Ectodermal cell (in vitro differentiated cells): ENCODE results near the gene DUSP15.
"Not testable (repeated sequence)": the region's sequence is repeated elsewhere in the genome, so short reads cannot be mapped to it uniquely, and the experiment has no call there.

Experiments
- H3K27ac ChIP-seq: 2 replicates; pipeline ENCODE4 v1.7.0; 2013; ENCODE audit warnings: mild to moderate bottlenecking, low read depth, low read length; ENCODE audit not compliant: insufficient read depth, poor library complexity, severe bottlenecking
- H3K27me3 ChIP-seq: 2 replicates; pipeline ENCODE4 v1.7.0; 2013; ENCODE audit warnings: mild to moderate bottlenecking, low read length; ENCODE audit not compliant: insufficient read depth, control insufficient read depth, poor library complexity, severe bottlenecking
- H3K36me3 ChIP-seq: one replicate; pipeline ENCODE4 v1.7.0; 2013; ENCODE audit warnings: low read length; ENCODE audit not compliant: control insufficient read depth, insufficient read depth
- H3K4me1 ChIP-seq: one replicate; pipeline ENCODE4 v1.7.0; 2013; ENCODE audit warnings: low read length; ENCODE audit not compliant: control insufficient read depth, insufficient read depth
- H3K4me3 ChIP-seq: 2 replicates; pipeline ENCODE4 v1.7.0; 2013; ENCODE audit warnings: low read depth, low read length, control low read depth; ENCODE audit not compliant: insufficient read depth
- H3K9me3 ChIP-seq: 2 replicates; pipeline ENCODE4 v1.7.0; 2013; ENCODE audit warnings: mild to moderate bottlenecking, low read length, moderate library complexity; ENCODE audit not compliant: control insufficient read depth
- WGBS, 2 experiments: methylation state at CpG; one replicate each; pipeline ENCODE4 v1.1.7; 2013; ENCODE audit warnings: missing lambda C conversion rate in 2 of 2; 5-methylcytosine and 5-hydroxymethylcytosine counted together

The DUSP15 gene

DNA sequence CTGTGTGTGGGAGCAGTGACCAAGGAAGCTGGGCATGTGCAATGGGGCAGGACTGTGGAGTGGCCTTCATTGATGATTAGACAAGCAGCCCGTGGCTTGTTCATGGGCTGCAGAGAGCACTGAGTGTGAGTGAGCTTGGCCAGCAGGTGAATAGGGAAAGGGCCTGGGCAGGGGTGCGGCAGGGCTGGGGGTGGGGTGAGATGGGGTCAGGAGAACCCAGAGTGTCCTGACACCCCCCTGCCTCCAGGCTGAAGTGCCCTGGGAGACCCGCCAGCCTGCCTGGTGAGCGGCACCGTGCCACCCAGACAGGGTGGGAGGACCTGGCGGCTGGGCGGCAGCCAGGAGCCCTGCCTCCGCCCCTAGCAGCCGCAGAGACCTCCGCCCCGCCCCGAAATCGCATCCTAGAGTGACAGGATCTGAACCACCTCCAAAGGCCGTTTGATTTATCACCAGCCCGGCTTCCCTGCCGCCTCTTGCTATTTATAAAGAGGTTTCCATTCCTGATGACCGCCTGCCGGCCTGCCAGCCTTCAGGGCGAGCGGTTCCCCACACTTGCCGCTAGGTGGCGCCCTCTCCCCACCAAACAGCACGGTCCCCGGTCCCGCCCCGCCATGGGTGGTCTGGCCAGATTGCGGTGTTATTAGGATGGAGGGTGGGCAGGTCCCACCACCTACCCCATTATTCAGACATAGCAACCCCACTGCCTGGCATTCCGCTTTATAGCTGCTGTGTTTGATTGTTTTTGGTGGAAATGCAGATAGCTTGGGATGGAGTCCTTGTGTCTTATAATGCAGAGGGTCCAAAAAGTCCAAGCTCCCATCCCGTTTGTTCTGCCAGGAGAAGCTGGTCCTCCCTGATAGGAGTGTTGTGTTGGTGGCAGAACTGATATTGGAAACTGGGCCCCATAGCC is 47.7 kb downstream of the DUSP15 start:
- Histone ChIP-seq H3K27me3 (no peaks in the 10 kb centered on the region), H3K9me3 (no peaks in the 10 kb centered on the region), H3K36me3 (no peaks in the 10 kb centered on the region), H3K4me1 (peaks cover 12% of the 10 kb centered on the region), H3K27ac (no peak overlapping the region), H3K4me3 (no peak overlapping the region)
- WGBS, 2 experiments, result 20 to 22% methylated on average over 24 to 28 of the region's 29 CpGs

GRCh38 chr20:31821427-31821826 is 48.9 kb downstream of the DUSP15 start:
- H3K4me1 ChIP-seq, result peaks cover 12% of the 10 kb centered on the region
- H3K27me3 ChIP-seq, result no peaks in the 10 kb centered on the region
- no peak overlapping the region for H3K4me3 ChIP-seq
- no peak overlapping the region for H3K27ac ChIP-seq
- no peaks in the 10 kb centered on the region for H3K9me3 ChIP-seq
- 81 to 82% methylated on average over 5 of the region's 5 CpGs for WGBS, 2 experiments
- no peaks in the 10 kb centered on the region for H3K36me3 ChIP-seq

DNA sequence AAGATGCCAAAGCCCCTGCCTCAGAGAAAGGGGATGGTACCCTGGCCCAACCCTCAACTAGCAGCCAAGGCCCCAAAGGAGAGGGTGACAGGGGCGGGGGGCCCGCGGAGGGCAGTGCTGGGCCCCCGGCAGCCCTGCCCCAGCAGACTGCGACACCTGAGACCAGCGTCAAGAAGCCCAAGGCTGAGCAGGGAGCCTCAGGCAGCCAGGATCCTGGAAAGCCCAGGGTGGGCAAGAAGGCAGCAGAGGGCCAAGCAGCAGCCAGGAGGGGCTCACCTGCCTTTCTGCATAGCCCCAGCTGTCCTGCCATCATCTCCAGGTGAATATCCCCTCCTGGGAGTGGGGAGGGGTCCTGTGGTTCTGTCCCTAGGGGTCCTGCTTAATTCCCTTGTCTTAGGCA is 50.1 kb downstream of the DUSP15 start:
- no peaks in the 10 kb centered on the region for H3K36me3 ChIP-seq
- H3K4me3 ChIP-seq, result no peak overlapping the region
- WGBS, 2 experiments, result 82 to 83% methylated on average over 6 of the region's 6 CpGs
- H3K27me3 ChIP-seq, result no peaks in the 10 kb centered on the region
- peaks cover 16% of the 10 kb centered on the region for H3K4me1 ChIP-seq
- H3K9me3 ChIP-seq, result no peaks in the 10 kb centered on the region
- H3K27ac ChIP-seq, result no peak overlapping the region

- 78 to 80% methylated on average over 16 of the region's 16 CpGs for WGBS, 2 experiments
Observed at GRCh38 chr20:31819083-31819784, 51.1 kb downstream of the DUSP15 start, which contains the start of gene MYLK2. MYLK2 (plus strand) TSS chr20:31819356; CDS start chr20:31819581, 225 bp downstream.

DNA sequence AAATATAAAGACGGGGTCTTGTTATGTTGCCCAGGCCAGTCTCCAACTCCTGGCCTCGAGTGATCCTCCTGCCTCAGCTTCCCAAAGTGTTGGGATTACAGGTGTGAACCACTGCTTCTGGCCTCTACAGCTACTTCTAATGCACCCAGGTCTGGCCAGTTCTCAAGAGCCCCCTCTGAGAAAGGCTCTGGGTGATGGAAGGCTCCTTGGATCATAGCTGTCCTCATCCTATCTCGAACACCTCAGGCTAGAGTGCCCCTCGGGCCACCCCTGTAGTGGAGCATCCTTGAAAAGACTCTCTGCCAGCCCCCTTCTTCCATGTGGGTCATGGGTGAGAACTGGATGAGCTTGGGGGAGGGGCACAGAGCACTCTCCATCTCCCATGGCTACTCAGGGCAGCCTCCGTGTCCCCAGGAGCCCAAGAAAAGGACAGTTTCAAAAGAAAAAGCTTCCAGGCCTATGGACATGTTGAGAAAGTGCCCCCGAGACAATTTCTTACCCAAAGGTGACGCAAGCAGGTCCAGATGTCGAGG is 51.9 kb downstream of the DUSP15 start:
- WGBS, 2 experiments, result 89 to 92% methylated on average over 8 of the region's 8 CpGs

More at GRCh38 chr20:31819083-31819784, 51.1 kb downstream of the DUSP15 start, which contains the start of gene MYLK2:
- no peaks in the 10 kb centered on the region for H3K9me3 ChIP-seq
- H3K27me3 ChIP-seq, result no peaks in the 10 kb centered on the region
- H3K27ac ChIP-seq, result no peak within 1 kb of the TSS
- H3K4me3 ChIP-seq, result no peak within 1 kb of the TSS
- no peaks in the 10 kb centered on the region for H3K36me3 ChIP-seq
- peaks cover 16% of the 10 kb centered on the region for H3K4me1 ChIP-seq

GRCh38 chr20:31817461-31817860 is 52.9 kb downstream of the DUSP15 start:
- Histone ChIP-seq H3K27me3 (no peaks in the 10 kb centered on the region), H3K36me3 (no peaks in the 10 kb centered on the region), H3K4me1 (peaks cover 10% of the 10 kb centered on the region), H3K9me3 (no peaks in the 10 kb centered on the region), H3K4me3 (no peak overlapping the region), H3K27ac (no peak overlapping the region)
- WGBS, 2 experiments, result 89 to 93% methylated on average over 5 of the region's 5 CpGs

More for the DNA sequence above, 51.9 kb downstream of the DUSP15 start:
- Histone ChIP-seq H3K4me1 (peaks cover 15% of the 10 kb centered on the region), H3K36me3 (no peaks in the 10 kb centered on the region), H3K27me3 (no peaks in the 10 kb centered on the region), H3K27ac (no peak overlapping the region), H3K4me3 (no peak overlapping the region), H3K9me3 (no peaks in the 10 kb centered on the region)

GRCh38 chr20:31816221-31816620 is 54.1 kb downstream of the DUSP15 start:
- 90 to 94% methylated on average over 5 of the region's 5 CpGs for WGBS, 2 experiments
- H3K9me3 ChIP-seq, result no peaks in the 10 kb centered on the region
- no peak overlapping the region for H3K4me3 ChIP-seq
- no peak overlapping the region for H3K27ac ChIP-seq
- H3K4me1 ChIP-seq, result peaks cover 10% of the 10 kb centered on the region
- H3K36me3 ChIP-seq, result no peaks in the 10 kb centered on the region
- no peaks in the 10 kb centered on the region for H3K27me3 ChIP-seq

DNA sequence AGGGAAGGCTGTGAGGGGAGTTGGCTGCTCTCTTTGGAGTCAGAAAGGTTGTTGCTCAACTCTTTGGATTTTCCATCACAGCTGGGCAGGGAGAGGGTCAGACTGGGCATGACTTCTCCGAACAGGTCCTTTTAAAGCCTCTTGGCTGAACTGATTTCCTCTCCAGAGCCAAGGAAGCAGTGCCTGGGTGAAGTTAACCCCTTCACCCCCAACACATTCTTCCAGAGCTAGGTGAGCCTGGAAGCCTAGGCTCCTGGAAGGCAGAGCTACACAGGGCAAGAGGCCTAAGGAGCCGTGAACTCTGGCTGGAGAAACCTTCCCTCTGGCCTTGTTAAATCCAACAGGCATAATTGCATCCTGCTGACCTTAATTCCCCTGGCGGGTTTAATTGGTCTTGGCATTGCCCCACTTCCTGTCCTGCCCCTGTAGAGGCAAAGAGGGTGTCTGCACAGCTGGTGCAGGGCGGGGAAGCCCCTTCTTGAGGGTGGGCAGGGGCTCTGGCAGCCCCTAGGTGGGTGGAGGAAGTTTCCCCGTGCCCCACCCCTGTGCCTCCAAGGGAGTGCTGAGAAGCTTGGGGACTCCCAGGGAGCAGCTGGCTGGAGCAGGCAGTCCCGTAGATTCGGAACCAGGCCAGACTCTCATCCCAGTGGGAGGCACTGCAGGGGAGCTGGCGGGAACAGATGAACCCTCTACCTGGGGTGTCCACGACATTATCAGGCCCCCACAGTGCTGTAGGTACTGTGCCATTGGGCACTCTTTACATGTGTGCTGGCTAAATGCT is 54.7 kb downstream of the DUSP15 start:
- no peaks in the 10 kb centered on the region for H3K27me3 ChIP-seq
- peaks cover 10% of the 10 kb centered on the region for H3K4me1 ChIP-seq
- H3K9me3 ChIP-seq, result no peaks in the 10 kb centered on the region
- H3K36me3 ChIP-seq, result no peaks in the 10 kb centered on the region
- 67 to 68% methylated on average over 9 of the region's 9 CpGs for WGBS, 2 experiments
- H3K27ac ChIP-seq, result no peak overlapping the region
- no peak overlapping the region for H3K4me3 ChIP-seq

DNA sequence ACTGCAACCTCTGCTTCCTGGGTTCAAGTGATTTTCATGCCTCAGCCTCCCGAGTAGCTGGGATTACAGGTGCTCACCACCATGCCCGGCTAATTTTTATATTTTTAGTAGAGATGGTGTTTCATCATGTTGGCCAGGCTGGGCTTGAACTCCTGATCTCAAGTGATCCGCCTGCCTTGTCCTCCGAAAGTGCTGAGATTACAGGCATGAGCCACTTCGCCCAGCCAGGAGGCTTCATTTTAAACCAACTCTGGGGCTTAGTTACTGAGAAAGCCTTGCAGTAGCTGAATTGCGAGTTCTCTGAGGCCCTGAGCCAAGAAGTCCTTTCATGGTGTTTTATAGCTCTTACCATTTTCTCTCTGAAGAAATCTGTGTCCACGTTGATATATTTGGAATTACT is 56.2 kb downstream of the DUSP15 start:
- not testable (repeated sequence) for H3K27ac ChIP-seq, H3K27me3 ChIP-seq, H3K9me3 ChIP-seq, H3K36me3 ChIP-seq, H3K4me3 ChIP-seq, H3K4me1 ChIP-seq
- 89 to 90% methylated on average over 6 to 7 of the region's 7 CpGs for WGBS, 2 experiments
